AG04450 (cell line): ENCODE results near the gene SBNO1. TPM values are rescaled to one million over a fixed set of nuclear protein-coding genes. Genes with fewer than 3 reads are reported as not detected.
"Not testable (repeated sequence)": the region's sequence is repeated elsewhere in the genome, so short reads cannot be mapped to it uniquely, and the experiment has no call there.

Experiments
- CTCF ChIA-PET: fragments of 300-600, 350-600 bp; formaldehyde crosslinking; extraction: SDS; loops from one replicate; lab custom pipeline; 2022; ENCODE audit warnings: antibody characterized with exemption, inconsistent platforms; lab: Charles Lee
- POLR2A ChIA-PET: fragments of 350-600 bp; formaldehyde crosslinking; extraction: SDS; loops from one replicate; lab custom pipeline; 2021; ENCODE audit warnings: antibody characterized with exemption, inconsistent platforms; lab: Yijun Ruan, JAX
- DNase-seq: peaks from one replicate; pipeline ENCODE4 v3.0.0-alpha.2; 2011; ENCODE audit warnings: low read depth, low spot score
- H3K27ac ChIP-seq: one replicate; pipeline ENCODE4 v1.5.1; 2012; ENCODE audit warnings: low read depth, low read length, control low read depth
- H3K27me3 ChIP-seq: one replicate; pipeline ENCODE4 v1.6.0; 2012; ENCODE audit warnings: low read length; ENCODE audit not compliant: control insufficient read depth, insufficient read depth
- H3K4me3 ChIP-seq: 2 replicates; pipeline ENCODE4 v1.5.1; 2011; ENCODE audit warnings: mild to moderate bottlenecking, low read depth, low read length, control low read depth
- H3K9me3 ChIP-seq: 2 replicates; pipeline ENCODE4 v1.5.1; 2012; ENCODE audit warnings: low read length; ENCODE audit not compliant: control insufficient read depth, insufficient read depth
- CTCF ChIP-seq: IDR thresholded peaks from 2 replicates; pipeline ENCODE4 v1.5.1; 2011; ENCODE audit warnings: low read depth, low read length, control low read depth, inconsistent platforms
- polyA minus RNA-seq: library from RNA; depleted of rRNA, polyadenylated mRNA; stranded (reverse); fragments of >200 nt; gene quantifications from 2 replicates; pipeline ENCODE4 v1.2.3, GENCODE V29; 2011; rRNA and poly(A)+ RNA removed
- polyA plus RNA-seq: library from polyadenylated mRNA; depleted of rRNA; stranded (reverse); fragments of >200 nt; gene quantifications from 2 replicates; pipeline ENCODE4 v1.2.3, GENCODE V29; 2011; rRNA removed

SBNO1 gene
- polyA plus RNA-seq, result 12.6 and 16.0 TPM in 2 replicates
- 19.3 and 28.0 TPM in 2 replicates for polyA minus RNA-seq

DNA sequence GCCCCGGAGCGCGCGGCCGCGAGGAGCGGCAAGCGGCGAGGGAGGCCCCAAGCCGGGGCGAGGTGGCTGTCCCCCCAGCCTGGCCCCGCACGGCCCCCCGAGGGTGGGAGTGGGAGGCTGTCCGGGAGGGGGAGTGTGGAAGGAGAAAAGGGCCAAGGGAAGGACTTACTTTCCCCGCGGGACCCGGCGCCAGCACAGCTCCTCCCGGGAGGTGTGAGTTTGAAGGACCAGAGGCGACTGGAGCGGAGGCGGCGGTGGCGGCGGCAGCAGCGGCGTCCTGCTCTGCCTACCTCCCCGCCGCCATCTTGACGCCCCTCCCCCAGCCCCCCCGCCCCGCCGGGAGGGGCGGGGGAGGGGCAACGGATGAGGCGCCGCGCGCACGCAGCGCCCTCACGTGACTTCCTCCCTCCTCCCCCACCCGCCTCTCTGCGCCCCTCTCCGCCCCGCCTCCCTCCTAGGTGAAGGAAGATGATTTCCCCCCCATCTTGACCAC, at the start of gene SBNO1:
Gene SBNO1 (minus strand): TSS at position 316 of the 493 bp plus-strand sequence. CDS start 14,406 bp downstream, outside the sequence.
- CTCF ChIA-PET, result interaction anchor here (0.8 to 2.1 kb wide), 4 partner anchors 9 to 217 kb away, joined by 3 to 10 read pairs (median 6); partner anchors contain the start of gene KMT5A
- H3K9me3 ChIP-seq, result no peaks in the 10 kb centered on the region; the same call in 1 of the 2 replicates
- H3K27ac ChIP-seq, result peak within 1 kb of the TSS; percentile 98
- peak within 1 kb of the TSS; percentile 86 for H3K4me3 ChIP-seq
- no peak for TF ChIP-seq CTCF
- no peaks in the 10 kb centered on the region for H3K27me3 ChIP-seq
- POLR2A ChIA-PET, result interaction anchor here (0.6 to 1.9 kb wide), 5 partner anchors 19 to 180 kb away, joined by 3 to 35 read pairs (median 4); partner anchors contain the start of gene KMT5A
- peak; percentile 74 for DNase-seq

DNA sequence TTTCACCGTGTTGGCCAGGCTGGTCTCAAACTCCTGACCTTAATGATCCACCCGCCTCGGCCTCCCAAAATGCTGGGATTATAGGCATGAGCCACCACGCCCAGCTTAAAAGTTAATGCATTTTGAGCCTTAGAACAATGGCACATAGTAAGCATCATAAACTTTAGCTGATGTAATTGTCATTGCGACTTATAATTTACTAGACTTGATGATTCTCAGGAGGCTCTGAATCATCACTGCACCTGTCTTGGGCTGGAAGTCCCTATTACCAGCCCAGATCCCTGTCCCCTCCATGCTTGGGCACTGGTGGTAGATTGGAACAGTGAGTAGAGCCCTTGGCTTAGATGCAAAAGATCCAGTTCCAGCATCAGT, 45.4 kb upstream of the SBNO1 start:
- ChIA-PET POLR2A (no interaction called here), CTCF (no interaction called here)
- no peak for TF ChIP-seq CTCF
- Histone ChIP-seq H3K4me3 (no peak overlapping the region), H3K27ac (no peak overlapping the region), H3K9me3 (no peaks in the 10 kb centered on the region), H3K27me3 (no peaks in the 10 kb centered on the region)
- DNase-seq, result no peak

- POLR2A ChIA-PET, result interaction anchor here (0.8 kb wide), 1 partner anchor 19 kb away, joined by 5 read pairs; no protein-coding TSS in a partner anchor
- not testable (repeated sequence) for H3K27me3 ChIP-seq, H3K4me3 ChIP-seq, H3K27ac ChIP-seq, DNase-seq, H3K9me3 ChIP-seq
- CTCF ChIA-PET, result interaction anchor here (0.6 kb wide), 2 partner anchors 39 to 243 kb away, joined by 3 read pairs; no protein-coding TSS in a partner anchor
Measured at GRCh38 chr12:123409284-123410040, 44.8 kb upstream of the SBNO1 start.

GRCh38 chr12:123408619-123409018, 44.0 kb upstream of the SBNO1 start:
- H3K27me3 ChIP-seq, DNase-seq, H3K9me3 ChIP-seq, CTCF ChIA-PET, H3K4me3 ChIP-seq, H3K27ac ChIP-seq, POLR2A ChIA-PET: not testable (repeated sequence)

DNA sequence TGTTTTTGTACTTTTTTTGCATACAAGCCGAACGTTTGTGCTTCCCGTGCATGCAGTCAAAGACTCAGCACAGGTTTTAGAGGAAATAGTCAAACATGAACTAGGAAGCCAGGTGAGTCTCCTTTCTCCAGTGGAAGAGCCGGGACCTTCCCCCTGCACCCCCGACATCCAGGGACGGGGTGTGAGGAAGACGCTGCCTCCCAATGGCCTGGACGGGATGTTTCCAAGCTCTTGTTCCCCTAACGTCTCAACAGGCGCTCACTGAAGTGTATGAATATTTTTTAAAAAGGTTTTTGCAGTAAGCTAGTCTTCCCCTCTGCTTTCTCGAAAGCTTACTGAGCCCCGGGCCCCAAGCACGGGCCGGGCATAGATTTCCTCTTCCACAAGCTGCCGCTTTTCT, 43.3 kb upstream of the SBNO1 start:
- DNase-seq, H3K9me3 ChIP-seq, CTCF ChIA-PET, H3K27me3 ChIP-seq, H3K4me3 ChIP-seq, H3K27ac ChIP-seq, POLR2A ChIA-PET: not testable (repeated sequence)

DNA sequence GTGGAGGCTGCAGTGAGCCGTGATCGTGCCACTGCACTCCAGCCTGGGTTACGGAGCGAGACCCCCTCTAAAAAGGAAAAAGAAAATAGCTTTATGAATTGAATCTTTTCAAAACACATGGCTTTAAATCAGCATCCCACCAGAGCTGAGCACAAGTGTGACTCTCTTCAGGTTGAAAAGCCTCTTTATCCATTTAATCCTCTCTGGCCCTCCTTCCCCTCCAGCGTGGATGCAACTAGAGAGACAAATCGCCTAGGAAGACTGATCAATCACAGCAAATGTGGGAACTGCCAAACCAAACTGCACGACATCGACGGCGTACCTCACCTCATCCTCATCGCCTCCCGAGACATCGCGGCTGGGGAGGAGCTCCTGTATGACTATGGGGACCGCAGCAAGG, 42.6 kb upstream of the SBNO1 start:
- H3K27ac ChIP-seq, H3K9me3 ChIP-seq, DNase-seq, H3K27me3 ChIP-seq, POLR2A ChIA-PET, H3K4me3 ChIP-seq: not testable (repeated sequence)
- CTCF ChIA-PET, result interaction anchor here (0.6 kb wide), 2 partner anchors 11 to 12 kb away, joined by 3 to 6 read pairs; no protein-coding TSS in a partner anchor

DNA sequence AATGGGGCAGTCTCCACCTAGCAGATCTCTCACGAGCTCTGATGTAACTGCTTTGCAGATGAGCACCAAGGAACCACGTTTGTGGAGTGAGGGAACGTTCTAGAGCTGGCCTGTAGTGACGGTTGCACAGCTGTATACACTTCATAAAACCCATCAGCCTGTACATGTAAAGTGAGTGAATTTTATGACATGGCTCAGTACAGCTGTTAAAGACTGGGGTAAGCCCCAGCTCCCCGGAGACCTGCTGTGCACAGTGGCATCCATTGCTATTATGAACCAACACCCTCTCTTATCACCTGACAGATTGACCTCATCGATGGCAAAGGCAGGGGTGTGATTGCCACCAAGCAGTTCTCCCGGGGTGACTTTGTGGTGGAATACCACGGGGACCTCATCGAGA, 39.9 kb upstream of the SBNO1 start:
- POLR2A ChIA-PET, result no interaction called here
- CTCF ChIA-PET, result no interaction called here
- no peak overlapping the region for H3K27ac ChIP-seq

More for the DNA sequence above, 39.9 kb upstream of the SBNO1 start:
- Histone ChIP-seq H3K4me3 (no peak overlapping the region), H3K27me3 (no peaks in the 10 kb centered on the region), H3K9me3 (no peaks in the 10 kb centered on the region)
- no peak for DNase-seq
- TF ChIP-seq CTCF, result no peak
